HepG2 (cell line): ENCODE measurements around the gene FARSB. TPM values are rescaled to one million over a fixed set of nuclear protein-coding genes. Genes with fewer than 3 reads are reported as not detected.

Experiments
- AGO1 ChIP-seq: fragments of 200-400 bp; formaldehyde crosslinking; IDR thresholded peaks from 2 replicates; pipeline ENCODE4 v1.6.1; 2017; ENCODE audit warnings: mild to moderate bottlenecking, low read depth, low read length, moderate library complexity; ENCODE audit not compliant: poor library complexity, severe bottlenecking
- EEA1 ChIP-seq: sonication (generic); formaldehyde crosslinking; IDR thresholded peaks from 2 replicates; pipeline ENCODE4 v1.5.1; 2020; ENCODE audit warnings: mild to moderate bottlenecking, missing genetic modification reagents, borderline replicate concordance
- EED ChIP-seq: sonication (generic); formaldehyde crosslinking; IDR thresholded peaks from 2 replicates; pipeline ENCODE4 v1.5.0; 2020; ENCODE audit warnings: mild to moderate bottlenecking, missing genetic modification reagents
- GZF1 ChIP-seq: sonication (generic); formaldehyde crosslinking; IDR thresholded peaks from 2 replicates; pipeline ENCODE4 v1.5.1; 2020; ENCODE audit warnings: mild to moderate bottlenecking, missing genetic modification reagents
- HCFC1 ChIP-seq: fragments of 150-350 bp; IDR thresholded peaks from 2 replicates; pipeline ENCODE4 v1.6.1; 2014; ENCODE audit warnings: low read depth, low read length
- HDAC6 ChIP-seq: fragments of 200-600 bp; sonication (generic); IDR thresholded peaks from 2 replicates; pipeline ENCODE4 v1.7.0; 2017; ENCODE audit warnings: mild to moderate bottlenecking, antibody characterized with exemption, low read length, low read depth
- HINFP ChIP-seq: sonication (generic); formaldehyde crosslinking; IDR thresholded peaks from 2 replicates; pipeline ENCODE4 v1.4.0; 2020; ENCODE audit warnings: low read depth, mild to moderate bottlenecking, missing genetic modification reagents
- HNRNPK ChIP-seq: fragments of 200-400 bp; formaldehyde crosslinking; IDR thresholded peaks from 2 replicates; pipeline ENCODE4 v1.6.1; 2018; ENCODE audit warnings: low read length, low read depth, moderate library complexity, mild to moderate bottlenecking; ENCODE audit not compliant: poor library complexity, severe bottlenecking
- HNRNPLL ChIP-seq: fragments of 200-400 bp; formaldehyde crosslinking; IDR thresholded peaks from 2 replicates; pipeline ENCODE4 v1.6.1; 2017; ENCODE audit warnings: mild to moderate bottlenecking, low read depth, low read length; ENCODE audit not compliant: poor library complexity, severe bottlenecking
- MAZ ChIP-seq, 2 experiments: sonication (generic) in 1 of 2; formaldehyde crosslinking in 1 of 2; IDR thresholded peaks; 2 replicates each; pipeline versions ENCODE4 v1.5.0 to v1.6.1; 2012 to 2020; ENCODE audit warnings: low read depth in 2 of 2, mild to moderate bottlenecking in 2 of 2, borderline replicate concordance in 1 of 2, improper control_type of control experiment in 1 of 2, low read length in 1 of 2, missing genetic modification reagents in 1 of 2, moderate library complexity in 1 of 2
- MYNN ChIP-seq: sonication (generic); formaldehyde crosslinking; IDR thresholded peaks from 2 replicates; pipeline ENCODE4 v1.4.0; 2020; ENCODE audit warnings: mild to moderate bottlenecking, low read depth, missing genetic modification reagents
- PITX1 ChIP-seq: sonication (generic); formaldehyde crosslinking; IDR thresholded peaks from 2 replicates; pipeline ENCODE4 v1.5.1; 2020; ENCODE audit warnings: mild to moderate bottlenecking, missing genetic modification reagents
- PREB ChIP-seq: sonication (generic); formaldehyde crosslinking; IDR thresholded peaks from 2 replicates; pipeline ENCODE4 v1.4.0; 2020; ENCODE audit warnings: missing genetic modification reagents
- SPEN ChIP-seq: sonication (generic); formaldehyde crosslinking; IDR thresholded peaks from 2 replicates; pipeline ENCODE4 v1.5.1; 2020; ENCODE audit warnings: low read depth, mild to moderate bottlenecking, missing genetic modification reagents
- ZKSCAN8 ChIP-seq: IDR thresholded peaks from 2 replicates; pipeline ENCODE4 v1.6.1; 2016; ENCODE audit warnings: borderline replicate concordance, missing genetic modification reagents, missing compliant biosample characterization
- ZNF124 ChIP-seq: sonication (generic); formaldehyde crosslinking; IDR thresholded peaks from 2 replicates; pipeline ENCODE4 v1.4.0; 2020; ENCODE audit warnings: missing genetic modification reagents
- ZNF263 ChIP-seq: sonication (generic); formaldehyde crosslinking; IDR thresholded peaks from 2 replicates; pipeline ENCODE4 v1.4.0; 2020; ENCODE audit warnings: missing genetic modification reagents
- ZNF563 ChIP-seq: sonication (generic); formaldehyde crosslinking; IDR thresholded peaks from 2 replicates; pipeline ENCODE4 v1.8.0; 2022; ENCODE audit warnings: mild to moderate bottlenecking, moderate library complexity, missing genetic modification reagents
- ZNF773 ChIP-seq: sonication (generic); formaldehyde crosslinking; IDR thresholded peaks from 2 replicates; pipeline ENCODE4 v1.4.0; 2020; ENCODE audit warnings: missing genetic modification reagents, borderline replicate concordance
- ZNF790 ChIP-seq: sonication (generic); formaldehyde crosslinking; IDR thresholded peaks from 2 replicates; pipeline ENCODE4 v1.8.0; 2022; ENCODE audit warnings: missing genetic modification reagents, mild to moderate bottlenecking, borderline replicate concordance
- ZSCAN12 ChIP-seq: sonication (generic); formaldehyde crosslinking; IDR thresholded peaks from 2 replicates; pipeline ENCODE4 v1.9.0; 2021; ENCODE audit warnings: mild to moderate bottlenecking, missing genetic modification reagents
- ZSCAN29 ChIP-seq: sonication (generic); formaldehyde crosslinking; conservative IDR thresholded peaks from 2 replicates; pipeline ENCODE4 v1.4.0; 2020; ENCODE audit warnings: mild to moderate bottlenecking, missing genetic modification reagents
- polyA plus RNA-seq, 8 experiments: library from polyadenylated mRNA; depleted of rRNA in 3 of 8; stranded (reverse) in 7 of 8; unstranded in 1 of 8; fragments of >200 nt; fragmentation: Illumina TruSeq in 4 of 8; extraction: Trizol in 4 of 8; gene quantifications; 2 replicates each; pipeline versions ENCODE4 v1.2.1 to v1.2.3, GENCODE V29; 2011 to 2016; ENCODE audit warnings: low read depth in 4 of 8, missing spikeins in 1 of 8, mixed read lengths in 1 of 8; ENCODE audit not compliant: insufficient read depth in 1 of 8
- total RNA-seq, 5 experiments: library from RNA; depleted of rRNA; stranded (reverse); fragments of >200 nt; fragmentation: Illumina TruSeq; extraction: Trizol; gene quantifications; 2 replicates each; pipeline ENCODE4 v1.2.3, GENCODE V29; 2016; ENCODE audit warnings: low read depth in 1 of 5
- TF ChIP-seq, protein P1 (sequence below): IDR thresholded peaks from 2 replicates; pipeline ENCODE4 v1.6.1; 2016; ENCODE audit warnings: mild to moderate bottlenecking

FARSB gene
- total and polyA plus RNA-seq, 2 of the 13 experiments (the other 11 are each of a cell fraction or from before 2014, with no cell fraction given) = 23.3 to 45.9 TPM

DNA sequence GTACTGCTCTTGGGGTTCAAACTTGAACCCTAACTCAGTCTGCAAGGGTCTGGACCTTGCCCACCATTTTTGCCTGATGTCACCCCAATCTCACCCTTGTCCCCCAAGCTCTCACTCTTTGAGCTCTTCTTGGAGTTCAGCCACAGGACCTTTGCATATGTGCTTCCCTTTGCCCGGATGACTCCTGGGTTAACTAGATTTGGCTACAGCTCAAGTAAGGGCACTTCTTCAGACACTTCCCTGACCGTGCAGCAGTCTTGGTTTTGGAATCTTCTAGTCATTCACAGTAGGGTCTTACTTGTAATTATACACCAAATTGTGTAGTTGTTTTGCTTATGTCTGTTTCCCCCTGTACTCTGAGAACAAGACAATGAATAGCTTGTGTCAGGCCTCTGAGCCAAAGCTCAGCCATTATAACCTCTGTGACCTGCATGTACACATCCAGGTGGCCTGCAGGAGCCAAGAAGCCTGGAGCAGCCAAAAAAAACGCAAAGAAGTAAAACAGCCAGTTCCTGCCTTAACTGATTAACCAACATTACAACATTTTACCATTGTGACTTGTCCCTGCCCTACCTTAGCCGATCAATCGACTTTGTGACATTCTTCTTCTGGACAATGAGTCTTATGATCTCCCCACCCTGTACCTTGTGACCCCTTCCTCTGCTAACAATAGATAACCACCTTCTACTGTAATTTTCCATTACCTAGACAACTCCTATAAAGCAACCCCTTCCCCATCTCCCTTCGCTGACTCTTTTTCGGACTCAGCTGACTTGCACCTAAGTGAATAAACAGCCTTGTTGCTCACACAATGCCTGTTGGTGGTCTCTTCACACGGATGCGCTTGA lies 14.5 kb upstream of the FARSB start (continued):
- TF ChIP-seq, protein P1, sequence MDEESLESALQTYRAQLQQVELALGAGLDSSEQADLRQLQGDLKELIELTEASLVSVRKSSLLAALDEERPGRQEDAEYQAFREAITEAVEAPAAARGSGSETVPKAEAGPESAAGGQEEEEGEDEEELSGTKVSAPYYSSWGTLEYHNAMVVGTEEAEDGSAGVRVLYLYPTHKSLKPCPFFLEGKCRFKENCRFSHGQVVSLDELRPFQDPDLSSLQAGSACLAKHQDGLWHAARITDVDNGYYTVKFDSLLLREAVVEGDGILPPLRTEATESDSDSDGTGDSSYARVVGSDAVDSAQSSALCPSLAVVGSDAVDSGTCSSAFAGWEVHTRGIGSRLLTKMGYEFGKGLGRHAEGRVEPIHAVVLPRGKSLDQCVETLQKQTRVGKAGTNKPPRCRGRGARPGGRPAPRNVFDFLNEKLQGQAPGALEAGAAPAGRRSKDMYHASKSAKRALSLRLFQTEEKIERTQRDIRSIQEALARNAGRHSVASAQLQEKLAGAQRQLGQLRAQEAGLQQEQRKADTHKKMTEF (CRISPR knock-in tag) = no peak
- TF ChIP-seq ZNF263 (CRISPR knock-in tag) (no peak), HINFP (no peak), ZNF124 (CRISPR knock-in tag) (peak; percentile 51; the same call in 1 of the 2 replicates), AGO1 (no peak), EED (CRISPR knock-in tag) (no peak), SPEN (CRISPR knock-in tag) (no peak), ZSCAN12 (CRISPR knock-in tag) (no peak), ZSCAN29 (CRISPR knock-in tag) (peak; percentile 78; the same call in 1 of the 2 replicates), HNRNPLL (no peak), MAZ (IDR thresholded peaks at IDR 0.05; ENCODE audit: borderline replicate concordance, low read depth, low read length) (no peak), MAZ (CRISPR knock-in tag; IDR thresholded peaks at IDR 0.05; ENCODE audit: low read depth) (no peak; the same call in 1 of the 2 replicates), ZNF790 (CRISPR knock-in tag) (no peak), ZNF563 (CRISPR knock-in tag) (no peak), HDAC6 (no peak), HCFC1 (no peak), PREB (CRISPR knock-in tag) (no peak), GZF1 (CRISPR knock-in tag) (0 out of 2 replicates have a peak, but pooled peaks have one; percentile 71), MYNN (CRISPR knock-in tag) (no peak), ZKSCAN8 (CRISPR knock-in tag) (no peak), PITX1 (no peak), ZNF773 (CRISPR knock-in tag) (no peak), EEA1 (CRISPR knock-in tag) (no peak), HNRNPK (no peak)
